Adrenal gland (tissue), 5 donors: ENCODE data around the gene TSPEAR.

Experiments used
- POLR2A ChIP-seq, 2 donors: fragments of 450-650 bp; IDR thresholded peaks; one replicate each; pipeline ENCODE4 v1.6.1; 2017; ENCODE audit warnings: antibody characterized with exemption in 2 of 2, mild to moderate bottlenecking in 2 of 2, moderate library complexity in 1 of 2
- TF ChIP-seq, protein P1 (sequence below), 6 experiments: fragments of 450-650 bp in 4 of 6; fragments of 200-600 bp in 2 of 6; sonication (generic) in 1 of 6; IDR thresholded peaks; 1 replicate in 5 of 6; 2 replicates in 1 of 6; pipeline versions ENCODE4 v1.5.1 to v1.8.0; 2016 to 2021; ENCODE audit warnings: antibody characterized with exemption in 6 of 6, mild to moderate bottlenecking in 2 of 6, moderate library complexity in 1 of 6
- donor health status: DM: no; HTN: no; CAD: no.

DNA sequence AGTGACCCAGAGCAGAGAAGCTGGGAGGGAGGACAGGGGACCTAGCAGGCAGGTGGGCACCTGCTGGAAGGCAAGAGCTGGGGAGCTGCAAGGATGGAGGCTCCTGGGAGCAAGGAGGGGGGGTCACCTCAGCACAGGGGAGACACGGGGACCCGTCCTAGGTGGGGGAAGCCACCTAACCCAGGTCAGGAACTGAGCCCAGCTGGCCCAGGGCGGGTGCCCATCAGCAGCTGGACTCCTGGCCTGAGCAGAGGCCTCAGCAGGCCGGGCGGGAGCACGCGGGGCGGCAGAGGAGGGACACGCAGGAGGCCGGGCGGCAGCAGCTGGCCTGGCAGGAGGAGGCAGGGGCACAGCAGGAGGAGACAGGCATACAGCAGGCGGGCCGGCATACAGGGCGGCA lies 172.3 kb downstream of the TSPEAR start:
- TF ChIP-seq, protein P1, sequence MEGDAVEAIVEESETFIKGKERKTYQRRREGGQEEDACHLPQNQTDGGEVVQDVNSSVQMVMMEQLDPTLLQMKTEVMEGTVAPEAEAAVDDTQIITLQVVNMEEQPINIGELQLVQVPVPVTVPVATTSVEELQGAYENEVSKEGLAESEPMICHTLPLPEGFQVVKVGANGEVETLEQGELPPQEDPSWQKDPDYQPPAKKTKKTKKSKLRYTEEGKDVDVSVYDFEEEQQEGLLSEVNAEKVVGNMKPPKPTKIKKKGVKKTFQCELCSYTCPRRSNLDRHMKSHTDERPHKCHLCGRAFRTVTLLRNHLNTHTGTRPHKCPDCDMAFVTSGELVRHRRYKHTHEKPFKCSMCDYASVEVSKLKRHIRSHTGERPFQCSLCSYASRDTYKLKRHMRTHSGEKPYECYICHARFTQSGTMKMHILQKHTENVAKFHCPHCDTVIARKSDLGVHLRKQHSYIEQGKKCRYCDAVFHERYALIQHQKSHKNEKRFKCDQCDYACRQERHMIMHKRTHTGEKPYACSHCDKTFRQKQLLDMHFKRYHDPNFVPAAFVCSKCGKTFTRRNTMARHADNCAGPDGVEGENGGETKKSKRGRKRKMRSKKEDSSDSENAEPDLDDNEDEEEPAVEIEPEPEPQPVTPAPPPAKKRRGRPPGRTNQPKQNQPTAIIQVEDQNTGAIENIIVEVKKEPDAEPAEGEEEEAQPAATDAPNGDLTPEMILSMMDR (IDR thresholded peaks at IDR 0.05) = no peak
- TF ChIP-seq POLR2A (IDR thresholded peaks at IDR 0.05) = no peak
